H1 (cell line): Measurements from ENCODE around the gene DCAF16. TPM values are rescaled to one million over a fixed set of nuclear protein-coding genes. Genes with fewer than 3 reads are reported as not detected.

Experiments
- CTCF ChIA-PET: fragments of 300-600 bp; sonication (Branson Sonifier 250); formaldehyde crosslinking; loops from one replicate; lab custom pipeline; 2021; ENCODE audit not compliant: partially characterized antibody; lab: Charles Lee
- POLR2A ChIA-PET: fragments of 300-600 bp; sonication (Branson Sonifier 250); formaldehyde crosslinking; loops from one replicate; lab custom pipeline; 2021; ENCODE audit warnings: inconsistent platforms; ENCODE audit not compliant: partially characterized antibody; lab: Charles Lee
- DNase-seq, 2 experiments: peaks; one replicate each; pipeline versions ENCODE4 v3.0.0 to v3.0.0-alpha.2; 2010 to 2022; ENCODE audit warnings: low spot score in 2 of 2, low read depth in 1 of 2, mixed read lengths in 1 of 2
- FAIRE-seq: peaks from 2 replicates; lab custom pipeline; 2011; peaks lifted over from hg19 to GRCh38; lab: Jason Lieb, UNC
- H2AFZ ChIP-seq: 2 replicates; pipeline ENCODE4 v1.8.1; 2012; ENCODE audit warnings: low read length, inconsistent platforms
- H2AK5ac ChIP-seq: 2 replicates; pipeline ENCODE4 v1.6.1; 2013; ENCODE audit warnings: low read depth, low read length
- H2BK120ac ChIP-seq: replicated peaks from 2 replicates; pipeline ENCODE3; 2013; ENCODE audit warnings: low read depth, low read length, inconsistent platforms
- H2BK12ac ChIP-seq: 2 replicates; pipeline ENCODE4 v1.6.1; 2013; ENCODE audit warnings: low read depth, low read length
- H2BK15ac ChIP-seq: 2 replicates; pipeline ENCODE4 v1.6.1; 2013; ENCODE audit warnings: low read length
- H2BK20ac ChIP-seq: 2 replicates; pipeline ENCODE4 v1.6.1; 2013; ENCODE audit warnings: low read length
- H2BK5ac ChIP-seq: 2 replicates; pipeline ENCODE4 v1.6.1; 2013; ENCODE audit warnings: low read depth, low read length
- H3K14ac ChIP-seq: 2 replicates; pipeline ENCODE4 v1.6.1; 2013; ENCODE audit warnings: inconsistent platforms; ENCODE audit not compliant: insufficient read length
- H3K18ac ChIP-seq: 2 replicates; pipeline ENCODE4 v1.6.1; 2013; ENCODE audit warnings: low read length; ENCODE audit errors: extremely low read depth
- H3K23ac ChIP-seq: 2 replicates; pipeline ENCODE4 v1.6.1; 2013; ENCODE audit warnings: inconsistent platforms; ENCODE audit not compliant: insufficient read length
- H3K23me2 ChIP-seq: 2 replicates; pipeline ENCODE4 v1.6.1; 2013; ENCODE audit warnings: low read depth, low read length
- H3K27ac ChIP-seq: 2 replicates; pipeline ENCODE4 v1.6.1; 2011; ENCODE audit warnings: low read depth, low read length, inconsistent platforms
- H3K27me3 ChIP-seq, 4 experiments: replicated peaks in 1 of 4; 1 replicate in 1 of 4; 2 replicates in 3 of 4; pipeline versions ENCODE4 v1.6.1 to v1.8.1; 2011 to 2013; ENCODE audit warnings: low read length in 3 of 4, mild to moderate bottlenecking in 3 of 4, inconsistent platforms in 2 of 4, mixed read lengths in 2 of 4, moderate library complexity in 1 of 4; ENCODE audit not compliant: control insufficient read depth in 3 of 4, insufficient read depth in 3 of 4; ENCODE audit errors: extremely low read depth in 1 of 4
- H3K36me3 ChIP-seq, 4 experiments: 2 replicates each; pipeline versions ENCODE4 v1.6.1 to v1.8.1; 2011 to 2013; ENCODE audit warnings: mild to moderate bottlenecking in 4 of 4, low read length in 3 of 4, moderate library complexity in 2 of 4, control low read depth in 1 of 4, inconsistent platforms in 1 of 4; ENCODE audit not compliant: insufficient read depth in 4 of 4, control insufficient read depth in 2 of 4
- H3K4ac ChIP-seq: replicated peaks from 2 replicates; pipeline ENCODE3; 2013; ENCODE audit warnings: low read length, low read depth, mixed read lengths, inconsistent platforms; ENCODE audit not compliant: insufficient read length
- H3K4me1 ChIP-seq, 4 experiments: replicated peaks in 1 of 4; 1 replicate in 1 of 4; 2 replicates in 3 of 4; pipeline versions ENCODE4 v1.6.1 to v1.8.1; 2011 to 2013; ENCODE audit warnings: low read length in 3 of 4, inconsistent platforms in 2 of 4, mixed read lengths in 1 of 4; ENCODE audit not compliant: insufficient read depth in 4 of 4, control insufficient read depth in 3 of 4
- H3K4me2 ChIP-seq, 2 experiments: 2 replicates each; pipeline versions ENCODE4 v1.6.1 to v1.8.1; 2011 to 2013; ENCODE audit warnings: low read depth in 2 of 2, low read length in 2 of 2, control low read depth in 1 of 2, inconsistent platforms in 1 of 2, mild to moderate bottlenecking in 1 of 2; ENCODE audit not compliant: insufficient read depth in 1 of 2
- H3K4me3 ChIP-seq, 4 experiments: fragments of 200-600, 300-600 bp in 1 of 4; sonication (generic), shearing (Covaris generic), sonication (Bioruptor Twin) in 1 of 4; 2 replicates each; pipeline versions ENCODE4 v1.5.1 to v1.8.1; 2011 to 2016; ENCODE audit warnings: low read length in 4 of 4, low read depth in 3 of 4, control low read depth in 2 of 4, inconsistent platforms in 2 of 4, mild to moderate bottlenecking in 2 of 4, mixed read lengths in 1 of 4, moderate library complexity in 1 of 4; ENCODE audit not compliant: insufficient read depth in 2 of 4; ENCODE audit errors: extremely low read depth in 1 of 4
- H3K56ac ChIP-seq: replicated peaks from 2 replicates; pipeline ENCODE3; 2013; ENCODE audit warnings: low read depth, mild to moderate bottlenecking, mixed read lengths, low read length, inconsistent platforms; ENCODE audit not compliant: insufficient read length
- H3K79me1 ChIP-seq: 2 replicates; pipeline ENCODE4 v1.6.1; 2013; ENCODE audit warnings: low read depth, low read length, control low read depth
- H3K79me2 ChIP-seq, 2 experiments: 2 replicates each; pipeline versions ENCODE4 v1.6.1 to v1.8.1; 2012 to 2013; ENCODE audit warnings: low read length in 2 of 2, mild to moderate bottlenecking in 2 of 2, inconsistent platforms in 1 of 2; ENCODE audit not compliant: insufficient read depth in 2 of 2, control insufficient read depth in 1 of 2
- H3K9ac ChIP-seq, 4 experiments: replicated peaks in 1 of 4; 1 replicate in 1 of 4; 2 replicates in 3 of 4; pipeline versions ENCODE4 v1.6.1 to v1.8.1; 2011 to 2013; ENCODE audit warnings: low read depth in 3 of 4, low read length in 3 of 4, control low read depth in 2 of 4, mild to moderate bottlenecking in 2 of 4, moderate library complexity in 2 of 4, inconsistent platforms in 1 of 4; ENCODE audit errors: extremely low read depth in 1 of 4
- H3K9me3 ChIP-seq, 2 experiments: 2 replicates each; pipeline versions ENCODE4 v1.6.1 to v1.8.1; 2012 to 2013; ENCODE audit warnings: mild to moderate bottlenecking in 2 of 2, moderate library complexity in 2 of 2, control low read depth in 1 of 2, inconsistent platforms in 1 of 2, low read depth in 1 of 2, low read length in 1 of 2, mixed read lengths in 1 of 2; ENCODE audit not compliant: insufficient read depth in 2 of 2
- H4K20me1 ChIP-seq, 2 experiments: replicated peaks in 1 of 2; 2 replicates each; pipeline versions ENCODE3 to v1.8.1; 2011 to 2013; ENCODE audit warnings: inconsistent platforms in 2 of 2, low read length in 2 of 2, mild to moderate bottlenecking in 1 of 2; ENCODE audit not compliant: insufficient read depth in 2 of 2, control insufficient read depth in 1 of 2
- H4K5ac ChIP-seq: 2 replicates; pipeline ENCODE4 v1.6.1; 2013; ENCODE audit warnings: low read length, low read depth, mixed read lengths, inconsistent platforms; ENCODE audit not compliant: insufficient read length
- H4K8ac ChIP-seq: 2 replicates; pipeline ENCODE4 v1.8.0; 2013; ENCODE audit warnings: mild to moderate bottlenecking, moderate library complexity, low read length, inconsistent platforms; ENCODE audit not compliant: insufficient read depth; ENCODE audit errors: extremely low read depth
- H4K91ac ChIP-seq: replicated peaks from 2 replicates; pipeline ENCODE3; 2013; ENCODE audit warnings: low read length, mixed read lengths, inconsistent platforms; ENCODE audit not compliant: insufficient read length
- CHD2 ChIP-seq: IDR thresholded peaks from 2 replicates; pipeline ENCODE4 v1.6.1; 2012; ENCODE audit warnings: low read length, improper control_type of control experiment
- EP300 ChIP-seq, 2 experiments: IDR thresholded peaks; 1 replicate in 1 of 2; 2 replicates in 1 of 2; pipeline ENCODE4 v1.6.1; 2011 to 2012; ENCODE audit warnings: low read depth in 2 of 2, low read length in 2 of 2, mild to moderate bottlenecking in 2 of 2, borderline replicate concordance in 1 of 2, inconsistent platforms in 1 of 2, moderate library complexity in 1 of 2
- FOSL1 ChIP-seq: IDR thresholded peaks from 2 replicates; pipeline ENCODE4 v1.6.1; 2011; ENCODE audit warnings: mild to moderate bottlenecking, low read depth, low read length, moderate library complexity; ENCODE audit not compliant: insufficient read depth
- HDAC6 ChIP-seq: IDR thresholded peaks from one replicate; pipeline ENCODE4 v1.7.1; 2012; ENCODE audit warnings: low read depth, mild to moderate bottlenecking, inconsistent platforms, low read length, moderate library complexity
- KDM4A ChIP-seq: IDR thresholded peaks from one replicate; pipeline ENCODE4 v1.7.1; 2012; ENCODE audit warnings: low read depth, mild to moderate bottlenecking, moderate library complexity, low read length, inconsistent platforms; ENCODE audit not compliant: severe bottlenecking
- NANOG ChIP-seq: IDR thresholded peaks from 2 replicates; pipeline ENCODE4 v1.6.1; 2011; ENCODE audit warnings: low read length, low read depth, mild to moderate bottlenecking, inconsistent platforms; ENCODE audit not compliant: insufficient read depth, poor library complexity, severe bottlenecking
- POLR2A ChIP-seq, 2 experiments: IDR thresholded peaks; 1 replicate in 1 of 2; 2 replicates in 1 of 2; pipeline ENCODE4 v1.6.1; 2011; ENCODE audit warnings: low read depth in 2 of 2, low read length in 2 of 2, mild to moderate bottlenecking in 2 of 2; ENCODE audit errors: control extremely low read depth in 1 of 2
- RAD21 ChIP-seq, 2 experiments: IDR thresholded peaks in 1 of 2; conservative IDR thresholded peaks in 1 of 2; 2 replicates each; pipeline ENCODE4 v1.6.1; 2011; ENCODE audit warnings: low read depth in 2 of 2, low read length in 2 of 2, improper control_type of control experiment in 1 of 2, inconsistent platforms in 1 of 2, mild to moderate bottlenecking in 1 of 2, moderate library complexity in 1 of 2
- SAP30 ChIP-seq: fragments of 300-600 bp; sonication (generic); IDR thresholded peaks from 2 replicates; pipeline ENCODE4 v1.7.1; 2012; ENCODE audit warnings: low read length, moderate library complexity, mild to moderate bottlenecking, inconsistent platforms; ENCODE audit not compliant: insufficient read depth, insufficient replicate concordance
- SIX5 ChIP-seq: IDR thresholded peaks from 2 replicates; pipeline ENCODE4 v1.6.1; 2011; ENCODE audit warnings: mild to moderate bottlenecking, low read depth, low read length
- SP4 ChIP-seq: IDR thresholded peaks from 2 replicates; pipeline ENCODE4 v1.6.1; 2012; ENCODE audit warnings: low read length, inconsistent platforms
- TBP ChIP-seq: IDR thresholded peaks from 2 replicates; pipeline ENCODE4 v1.6.1; 2011; ENCODE audit warnings: low read depth, low read length, improper control_type of control experiment
- WGBS, 2 experiments: shearing (Covaris generic) in 1 of 2; methylation state at CpG; one replicate each; pipeline versions ENCODE4 v1.1.6 to v1.1.7; 2013 to 2015; ENCODE audit warnings: low lambda C conversion rate in 2 of 2, mixed read lengths in 2 of 2, inconsistent platforms in 1 of 2, low coverage in 1 of 2, missing lambda C conversion rate in 1 of 2; ENCODE audit not compliant: insufficient replicate concordance in 2 of 2, insufficient coverage in 1 of 2, insufficient read length in 1 of 2; ENCODE audit errors: extremely low coverage in 1 of 2, missing lambda C conversion rate in 1 of 2; 5-methylcytosine and 5-hydroxymethylcytosine counted together
- polyA plus RNA-seq, 7 experiments: library from polyadenylated mRNA; depleted of rRNA in 3 of 7; stranded (reverse) in 5 of 7; unstranded in 2 of 7; fragments of >200 nt in 5 of 7; fragments of 200-250 nt in 2 of 7; gene quantifications; 1 replicate in 5 of 7; 2 replicates in 1 of 7; 4 replicates in 1 of 7; pipeline versions ENCODE4 v1.2.1 to v1.2.3, GENCODE V29; 2011 to 2013; ENCODE audit warnings: missing spikeins in 2 of 7, mixed read lengths in 2 of 7
- total RNA-seq: library from RNA; stranded (reverse); fragmentation: NEBNext Ultra II Directional; extraction: Animal tissue kit (Norgen Biotek cat#: 25700); gene quantifications from 2 replicates; pipeline ENCODE4 v1.2.1, GENCODE V29; 2021
- TF ChIP-seq, protein P1 (sequence below): IDR thresholded peaks from 2 replicates; pipeline ENCODE4 v1.6.1; 2012; ENCODE audit warnings: inconsistent platforms

The DCAF16 gene
- total and polyA plus RNA-seq, 2 of the 8 experiments (the other 6 are each of a cell fraction or from before 2014, with no cell fraction given) = 26.5 to 55.7 TPM

DNA sequence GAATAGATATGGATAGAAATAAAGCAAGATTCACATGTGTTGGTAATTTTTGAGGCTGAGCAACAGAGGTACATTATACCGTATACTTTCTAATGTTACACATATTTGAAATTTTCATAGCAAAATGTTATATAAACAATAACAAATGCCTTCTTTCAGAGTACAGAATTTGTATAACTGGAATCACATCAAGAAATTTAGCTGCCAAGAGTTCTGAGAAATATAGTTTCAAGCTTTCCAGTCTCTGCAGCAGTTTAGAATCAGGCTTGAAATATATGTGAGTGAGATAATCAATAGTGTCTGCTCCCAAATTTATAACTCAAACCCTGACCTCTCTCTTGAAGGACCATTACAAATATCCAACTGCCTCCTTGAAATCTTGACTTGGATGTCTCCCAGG is 52.9 kb downstream of the DCAF16 start:
- Histone ChIP-seq H2BK120ac (no peak overlapping the region), H3K14ac (no peak overlapping the region), H2BK5ac (no peak overlapping the region), H2BK12ac (no peak overlapping the region), H2AFZ (no peak overlapping the region), H2BK20ac (no peak overlapping the region), H3K79me1 (no peaks in the 10 kb centered on the region), H3K9ac (no peak overlapping the region), H3K79me2 (no peaks in the 10 kb centered on the region), H2BK15ac (no peak overlapping the region), H3K9me3 (no peaks in the 10 kb centered on the region), H3K18ac (no peak overlapping the region), H4K5ac (no peak overlapping the region), H4K20me1 (no peaks in the 10 kb centered on the region), H3K4me1 (peaks cover 0 to 7% (median 3%) of the 10 kb centered on the region in 4 experiments; a peak in 5 of 7 replicates), H3K27me3 (no peaks in the 10 kb centered on the region), H3K4me3 (no peak overlapping the region), H3K27ac (no peak overlapping the region), H2AK5ac (no peak overlapping the region), H3K4me2 (no peak overlapping the region), H3K4ac (no peak overlapping the region), H3K23ac (no peak overlapping the region), H3K56ac (no peak overlapping the region), H3K23me2 (no peaks in the 10 kb centered on the region), H4K91ac (no peak overlapping the region), H4K8ac (no peak overlapping the region), H3K36me3 (no peaks in the 10 kb centered on the region)
- TF ChIP-seq, protein P1, sequence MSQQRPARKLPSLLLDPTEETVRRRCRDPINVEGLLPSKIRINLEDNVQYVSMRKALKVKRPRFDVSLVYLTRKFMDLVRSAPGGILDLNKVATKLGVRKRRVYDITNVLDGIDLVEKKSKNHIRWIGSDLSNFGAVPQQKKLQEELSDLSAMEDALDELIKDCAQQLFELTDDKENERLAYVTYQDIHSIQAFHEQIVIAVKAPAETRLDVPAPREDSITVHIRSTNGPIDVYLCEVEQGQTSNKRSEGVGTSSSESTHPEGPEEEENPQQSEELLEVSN = no peak
- TF ChIP-seq SAP30 (no peak), TBP (no peak), SP4 (no peak), SIX5 (no peak), KDM4A (no peak), CHD2 (no peak), FOSL1 (no peak), POLR2A (IDR thresholded peaks at IDR 0.05; ENCODE audit: control extremely low read depth in 1 of 2, low read depth in 2 of 2, low read length in 2 of 2) (no peak), NANOG (no peak), EP300 (IDR thresholded peaks at IDR 0.05; ENCODE audit: borderline replicate concordance in 1 of 2, low read depth in 2 of 2, low read length in 2 of 2) (no peak), RAD21 (IDR thresholded peaks at IDR 0.05 in 1 of 2, conservative IDR thresholded peaks at IDR 0.05 in 1 of 2; ENCODE audit: low read depth in 2 of 2, low read length in 2 of 2) (no peak), HDAC6 (no peak)
- CTCF ChIA-PET = no interaction called here
- FAIRE-seq = no peak
- DNase-seq = no peak
- 92% methylated on average over 1 of the region's 1 CpG; no CpG with 5 or more reads in 1 of the 2 experiments for WGBS, 2 experiments
- POLR2A ChIA-PET = no interaction called here
